H1 (cell line): ENCODE measurements around the gene POLR1B. TPM values are rescaled to one million over a fixed set of nuclear protein-coding genes. Genes with fewer than 3 reads are reported as not detected.

Experiments used
- EGR1 ChIP-seq: IDR thresholded peaks from 2 replicates; pipeline ENCODE4 v1.6.1; 2011; ENCODE audit warnings: low read depth, low read length, borderline replicate concordance
- FOSL1 ChIP-seq: IDR thresholded peaks from 2 replicates; pipeline ENCODE4 v1.6.1; 2011; ENCODE audit warnings: mild to moderate bottlenecking, low read depth, low read length, moderate library complexity; ENCODE audit not compliant: insufficient read depth
- GABPA ChIP-seq: IDR thresholded peaks from 2 replicates; pipeline ENCODE4 v1.6.1; 2011; ENCODE audit warnings: mild to moderate bottlenecking, low read length, moderate library complexity, borderline replicate concordance; ENCODE audit not compliant: insufficient read depth
- polyA plus RNA-seq, 7 experiments: library from polyadenylated mRNA; depleted of rRNA in 3 of 7; stranded (reverse) in 5 of 7; unstranded in 2 of 7; fragments of >200 nt in 5 of 7; fragments of 200-250 nt in 2 of 7; gene quantifications; 1 replicate in 5 of 7; 2 replicates in 1 of 7; 4 replicates in 1 of 7; pipeline versions ENCODE4 v1.2.1 to v1.2.3, GENCODE V29; 2011 to 2013; ENCODE audit warnings: missing spikeins in 2 of 7, mixed read lengths in 2 of 7
- total RNA-seq: library from RNA; stranded (reverse); fragmentation: NEBNext Ultra II Directional; extraction: Animal tissue kit (Norgen Biotek cat#: 25700); gene quantifications from 2 replicates; pipeline ENCODE4 v1.2.1, GENCODE V29; 2021

Gene POLR1B
- total and polyA plus RNA-seq, 2 of the 8 experiments (the other 6 are each of a cell fraction or from before 2014, with no cell fraction given), result 24.3 to 69.4 TPM

DNA sequence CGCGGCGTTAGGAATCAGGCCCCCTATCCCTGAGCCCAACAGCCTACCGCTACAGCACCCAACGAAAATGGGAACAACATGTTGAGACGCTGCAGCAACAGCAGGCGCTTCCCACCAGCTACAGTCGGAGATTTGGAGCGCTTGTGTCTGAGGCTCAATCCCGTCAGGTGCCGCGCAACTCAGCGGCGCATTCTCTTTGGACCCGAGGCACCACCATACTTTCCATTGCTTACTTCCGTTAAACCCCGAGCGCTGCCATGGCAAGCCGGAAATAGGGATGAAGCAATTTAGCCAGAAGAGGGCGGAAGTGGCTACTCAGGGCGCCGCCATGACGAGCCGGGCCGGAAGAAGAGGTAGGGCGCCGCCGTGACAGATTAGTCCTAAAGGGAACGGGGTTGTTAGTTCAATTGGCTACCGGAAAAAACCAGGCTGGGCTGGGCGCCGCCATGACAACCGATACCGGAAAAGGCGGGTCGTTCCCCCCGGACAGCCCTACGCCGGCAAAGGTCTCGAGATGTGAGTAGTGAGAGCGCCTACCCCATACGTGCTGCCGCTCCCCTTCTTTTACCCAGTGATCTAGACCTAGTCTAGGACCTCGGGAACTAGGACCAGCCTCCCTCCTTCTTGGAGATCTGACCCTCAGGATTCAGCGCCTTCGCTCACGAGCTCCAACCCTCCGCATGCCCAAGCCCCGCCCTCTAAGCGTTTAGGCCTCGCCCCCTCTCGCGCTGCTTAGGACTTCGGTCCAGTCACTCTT lies 42.0 kb downstream of the POLR1B start, which contains the start of gene CHCHD5 (continued):
- TF ChIP-seq FOSL1 (no peak), GABPA (peak; percentile 87), EGR1 (peak; percentile 96)
- TF ChIP-seq, all 59 proteins: peak for 25
